Cardiac fibroblast (primary cell): ENCODE results near the gene DSG3.

Source experiments
- DNase-seq, 2 donors: peaks; one replicate each; pipeline versions ENCODE4 v3.0.0 to v3.0.0-alpha.2; 2010; ENCODE audit warnings: low read depth in 2 of 2
- H3K4me3 ChIP-seq, 2 donors: replicated peaks in 1 of 2; 1 replicate in 1 of 2; 2 replicates in 1 of 2; pipeline ENCODE4 v1.5.1; 2011; ENCODE audit warnings: low read depth in 2 of 2, low read length in 2 of 2, mild to moderate bottlenecking in 2 of 2, moderate library complexity in 1 of 2
- CTCF ChIP-seq: IDR thresholded peaks from one replicate; pipeline ENCODE4 v1.5.1; 2011; ENCODE audit warnings: low read depth, mild to moderate bottlenecking, low read length, inconsistent platforms

The DSG3 gene

GRCh38 chr18:31403409-31403808 lies 44.1 kb upstream of the DSG3 start:
- TF ChIP-seq CTCF: no peak
- no peak for DNase-seq
- no peak overlapping the region for H3K4me3 ChIP-seq

- no peak overlapping the region for H3K4me3 ChIP-seq
- no peak for TF ChIP-seq CTCF
- no peak for DNase-seq
Observed at GRCh38 chr18:31407649-31408048, 39.9 kb upstream of the DSG3 start.

GRCh38 chr18:31409276-31409675 lies 38.3 kb upstream of the DSG3 start:
- no peak overlapping the region for H3K4me3 ChIP-seq
- no peak for DNase-seq
- TF ChIP-seq CTCF: no peak

GRCh38 chr18:31410716-31411483 lies 36.6 kb upstream of the DSG3 start:
- TF ChIP-seq CTCF: no peak
- no peak overlapping the region for H3K4me3 ChIP-seq

GRCh38 chr18:31413137-31413536 lies 34.4 kb upstream of the DSG3 start:
- no peak for TF ChIP-seq CTCF
- DNase-seq: no peak
- H3K4me3 ChIP-seq: no peak overlapping the region

More at GRCh38 chr18:31410716-31411483, 36.6 kb upstream of the DSG3 start:
- no peak for DNase-seq

- TF ChIP-seq CTCF: no peak
- no peak overlapping the region for H3K4me3 ChIP-seq
- no peak for DNase-seq
Observed at GRCh38 chr18:31417850-31418249, 29.7 kb upstream of the DSG3 start.
